Astrocyte (in vitro differentiated cells and primary cell): ENCODE data around the gene RBP5.

ENCODE experiments used
- EZH2 ChIP-seq: IDR thresholded peaks from 2 replicates; pipeline ENCODE4 v1.6.1; 2012; ENCODE audit warnings: mild to moderate bottlenecking, low read length, inconsistent platforms; ENCODE audit not compliant: insufficient read depth
- TF ChIP-seq, protein P1 (sequence below): IDR thresholded peaks from 2 replicates; pipeline ENCODE4 v1.5.1; 2011; ENCODE audit warnings: low read depth, mild to moderate bottlenecking, inconsistent platforms, low read length, moderate library complexity; ENCODE audit not compliant: insufficient read depth

DNA sequence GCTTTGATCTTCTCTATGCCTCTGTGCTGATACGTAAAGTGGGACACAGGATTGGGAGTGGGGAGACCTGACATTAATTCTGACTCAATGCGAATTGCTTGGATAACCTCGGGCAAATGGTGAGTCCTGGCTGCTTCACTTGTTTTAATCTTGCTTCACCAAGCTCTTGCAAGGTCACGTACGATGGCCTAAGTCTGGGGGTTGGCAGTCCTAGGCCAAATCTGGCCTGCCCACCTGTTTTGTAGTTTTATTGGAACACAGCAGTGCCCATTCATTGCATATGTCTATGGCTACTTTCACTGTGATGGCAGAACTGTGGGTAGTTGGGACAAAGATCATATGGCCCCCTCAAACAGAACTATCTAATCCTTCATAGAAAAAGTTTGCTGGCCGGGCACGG, 14.9 kb upstream of the RBP5 start:
- TF ChIP-seq, protein P1, sequence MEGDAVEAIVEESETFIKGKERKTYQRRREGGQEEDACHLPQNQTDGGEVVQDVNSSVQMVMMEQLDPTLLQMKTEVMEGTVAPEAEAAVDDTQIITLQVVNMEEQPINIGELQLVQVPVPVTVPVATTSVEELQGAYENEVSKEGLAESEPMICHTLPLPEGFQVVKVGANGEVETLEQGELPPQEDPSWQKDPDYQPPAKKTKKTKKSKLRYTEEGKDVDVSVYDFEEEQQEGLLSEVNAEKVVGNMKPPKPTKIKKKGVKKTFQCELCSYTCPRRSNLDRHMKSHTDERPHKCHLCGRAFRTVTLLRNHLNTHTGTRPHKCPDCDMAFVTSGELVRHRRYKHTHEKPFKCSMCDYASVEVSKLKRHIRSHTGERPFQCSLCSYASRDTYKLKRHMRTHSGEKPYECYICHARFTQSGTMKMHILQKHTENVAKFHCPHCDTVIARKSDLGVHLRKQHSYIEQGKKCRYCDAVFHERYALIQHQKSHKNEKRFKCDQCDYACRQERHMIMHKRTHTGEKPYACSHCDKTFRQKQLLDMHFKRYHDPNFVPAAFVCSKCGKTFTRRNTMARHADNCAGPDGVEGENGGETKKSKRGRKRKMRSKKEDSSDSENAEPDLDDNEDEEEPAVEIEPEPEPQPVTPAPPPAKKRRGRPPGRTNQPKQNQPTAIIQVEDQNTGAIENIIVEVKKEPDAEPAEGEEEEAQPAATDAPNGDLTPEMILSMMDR, result no peak
- no peak for TF ChIP-seq EZH2
